Measurements from ENCODE around the gene ACTR5. TPM values are rescaled to one million over a fixed set of nuclear protein-coding genes. Genes with fewer than 3 reads are reported as not detected.

The ACTR5 gene
- polyA plus RNA-seq, 1 of the 3 experiments (the other 2 are of a cell fraction), result 9.7 TPM

DNA sequence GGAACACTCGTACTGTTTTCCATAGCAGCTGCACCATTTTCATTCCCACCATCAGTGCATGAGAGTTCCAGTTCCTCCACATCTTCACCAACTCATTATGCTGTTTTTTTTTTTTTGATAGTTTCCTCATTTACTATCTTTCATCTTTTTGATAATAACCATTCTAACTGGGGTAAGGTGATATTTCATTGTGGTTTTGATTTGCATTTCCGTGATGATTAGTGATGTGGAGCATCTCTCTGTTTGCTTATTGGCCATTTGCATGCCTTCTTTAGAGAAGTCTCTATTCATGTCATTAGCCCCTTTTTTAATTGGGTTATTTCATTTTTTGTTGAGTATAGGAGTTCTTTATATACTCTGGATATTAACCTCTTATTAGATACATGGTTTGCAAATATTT is 25.9 kb downstream of the ACTR5 start:
- H3K27me3 ChIP-seq (ENCODE audit: insufficient read depth), result no peaks in the 10 kb centered on the region
- H4K20me1 ChIP-seq (ENCODE audit: insufficient read depth), result no peaks in the 10 kb centered on the region
- no peak overlapping the region for H3K4me2 ChIP-seq
- H3K36me3 ChIP-seq (replicated peaks in 1 of 2; ENCODE audit: control insufficient read depth in 1 of 2, insufficient read depth in 2 of 2, low read length in 1 of 2), result peaks cover 27 to 45% of the 10 kb centered on the region in 2 experiments
- no peaks in the 10 kb centered on the region for H3K9me3 ChIP-seq
- no peaks in the 10 kb centered on the region for H3K79me2 ChIP-seq (ENCODE audit: insufficient read depth)
- H3K9ac ChIP-seq, result no peak overlapping the region
- no peak overlapping the region for H3K4me3 ChIP-seq (ENCODE audit: low read depth in 2 of 2, low read length in 1 of 2)
- WGBS (ENCODE audit: low lambda C conversion rate), result 86% methylated on average over 2 of the region's 2 CpGs
- ChIA-PET POLR2A (no interaction called here), CTCF (no interaction called here)
- no peak for DNase-seq
- no peaks in the 10 kb centered on the region for H3K9me2 ChIP-seq
- H2AFZ ChIP-seq (ENCODE audit: low read depth), result no peak overlapping the region
- no peaks in the 10 kb centered on the region for H3F3A ChIP-seq (replicated peaks; ENCODE audit: insufficient read depth)
- TF ChIP-seq RFX5 (IDR thresholded peaks at IDR 0.05; ENCODE audit: low read length) (no peak), FOXM1 (IDR thresholded peaks at IDR 0.05; ENCODE audit: low read depth) (no peak), MEF2A (IDR thresholded peaks at IDR 0.05; ENCODE audit: borderline replicate concordance, low read depth) (no peak), NRF1 (IDR thresholded peaks at IDR 0.05; ENCODE audit: low read depth, low read length) (no peak), CHD2 (IDR thresholded peaks at IDR 0.05; ENCODE audit: low read length, partially characterized antibody) (no peak), TEAD4 (IDR thresholded peaks at IDR 0.05; ENCODE audit: borderline replicate concordance, insufficient read depth) (no peak), FOXJ3 (CRISPR knock-in tag; IDR thresholded peaks at IDR 0.05) (no peak), POLR2AphosphoS5 (IDR thresholded peaks at IDR 0.05; ENCODE audit: low read depth, low read length) (no peak), EZH2phosphoT487 (IDR thresholded peaks at IDR 0.05; ENCODE audit: borderline replicate concordance, low read depth) (no peak), YY1 (IDR thresholded peaks at IDR 0.05; ENCODE audit: low read depth) (no peak), GATA2 (CRISPR knock-in tag; IDR thresholded peaks at IDR 0.05) (no peak), RXRA (IDR thresholded peaks at IDR 0.05; ENCODE audit: borderline replicate concordance, low read depth) (no peak), TCF12 (IDR thresholded peaks at IDR 0.05) (no peak)
- TF ChIP-seq, protein P1, sequence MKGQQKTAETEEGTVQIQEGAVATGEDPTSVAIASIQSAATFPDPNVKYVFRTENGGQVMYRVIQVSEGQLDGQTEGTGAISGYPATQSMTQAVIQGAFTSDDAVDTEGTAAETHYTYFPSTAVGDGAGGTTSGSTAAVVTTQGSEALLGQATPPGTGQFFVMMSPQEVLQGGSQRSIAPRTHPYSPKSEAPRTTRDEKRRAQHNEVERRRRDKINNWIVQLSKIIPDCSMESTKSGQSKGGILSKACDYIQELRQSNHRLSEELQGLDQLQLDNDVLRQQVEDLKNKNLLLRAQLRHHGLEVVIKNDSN (IDR thresholded peaks at IDR 0.05; ENCODE audit: borderline replicate concordance, low read depth), result no peak
- TF ChIP-seq, protein P2, sequence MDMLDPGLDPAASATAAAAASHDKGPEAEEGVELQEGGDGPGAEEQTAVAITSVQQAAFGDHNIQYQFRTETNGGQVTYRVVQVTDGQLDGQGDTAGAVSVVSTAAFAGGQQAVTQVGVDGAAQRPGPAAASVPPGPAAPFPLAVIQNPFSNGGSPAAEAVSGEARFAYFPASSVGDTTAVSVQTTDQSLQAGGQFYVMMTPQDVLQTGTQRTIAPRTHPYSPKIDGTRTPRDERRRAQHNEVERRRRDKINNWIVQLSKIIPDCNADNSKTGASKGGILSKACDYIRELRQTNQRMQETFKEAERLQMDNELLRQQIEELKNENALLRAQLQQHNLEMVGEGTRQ (IDR thresholded peaks at IDR 0.05; ENCODE audit: borderline replicate concordance, low read depth, low read length), result no peak
- TF ChIP-seq, protein P3, sequence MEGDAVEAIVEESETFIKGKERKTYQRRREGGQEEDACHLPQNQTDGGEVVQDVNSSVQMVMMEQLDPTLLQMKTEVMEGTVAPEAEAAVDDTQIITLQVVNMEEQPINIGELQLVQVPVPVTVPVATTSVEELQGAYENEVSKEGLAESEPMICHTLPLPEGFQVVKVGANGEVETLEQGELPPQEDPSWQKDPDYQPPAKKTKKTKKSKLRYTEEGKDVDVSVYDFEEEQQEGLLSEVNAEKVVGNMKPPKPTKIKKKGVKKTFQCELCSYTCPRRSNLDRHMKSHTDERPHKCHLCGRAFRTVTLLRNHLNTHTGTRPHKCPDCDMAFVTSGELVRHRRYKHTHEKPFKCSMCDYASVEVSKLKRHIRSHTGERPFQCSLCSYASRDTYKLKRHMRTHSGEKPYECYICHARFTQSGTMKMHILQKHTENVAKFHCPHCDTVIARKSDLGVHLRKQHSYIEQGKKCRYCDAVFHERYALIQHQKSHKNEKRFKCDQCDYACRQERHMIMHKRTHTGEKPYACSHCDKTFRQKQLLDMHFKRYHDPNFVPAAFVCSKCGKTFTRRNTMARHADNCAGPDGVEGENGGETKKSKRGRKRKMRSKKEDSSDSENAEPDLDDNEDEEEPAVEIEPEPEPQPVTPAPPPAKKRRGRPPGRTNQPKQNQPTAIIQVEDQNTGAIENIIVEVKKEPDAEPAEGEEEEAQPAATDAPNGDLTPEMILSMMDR (IDR thresholded peaks at IDR 0.05), result no peak
- TF ChIP-seq, protein P4, sequence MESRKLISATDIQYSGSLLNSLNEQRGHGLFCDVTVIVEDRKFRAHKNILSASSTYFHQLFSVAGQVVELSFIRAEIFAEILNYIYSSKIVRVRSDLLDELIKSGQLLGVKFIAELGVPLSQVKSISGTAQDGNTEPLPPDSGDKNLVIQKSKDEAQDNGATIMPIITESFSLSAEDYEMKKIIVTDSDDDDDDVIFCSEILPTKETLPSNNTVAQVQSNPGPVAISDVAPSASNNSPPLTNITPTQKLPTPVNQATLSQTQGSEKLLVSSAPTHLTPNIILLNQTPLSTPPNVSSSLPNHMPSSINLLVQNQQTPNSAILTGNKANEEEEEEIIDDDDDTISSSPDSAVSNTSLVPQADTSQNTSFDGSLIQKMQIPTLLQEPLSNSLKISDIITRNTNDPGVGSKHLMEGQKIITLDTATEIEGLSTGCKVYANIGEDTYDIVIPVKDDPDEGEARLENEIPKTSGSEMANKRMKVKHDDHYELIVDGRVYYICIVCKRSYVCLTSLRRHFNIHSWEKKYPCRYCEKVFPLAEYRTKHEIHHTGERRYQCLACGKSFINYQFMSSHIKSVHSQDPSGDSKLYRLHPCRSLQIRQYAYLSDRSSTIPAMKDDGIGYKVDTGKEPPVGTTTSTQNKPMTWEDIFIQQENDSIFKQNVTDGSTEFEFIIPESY (IDR thresholded peaks at IDR 0.05; ENCODE audit: borderline replicate concordance, low read depth), result no peak
- no peaks in the 10 kb centered on the region for H3K4me1 ChIP-seq (ENCODE audit: control insufficient read depth in 1 of 2, insufficient read depth in 2 of 2, low read depth in 1 of 2, low read length in 1 of 2)
- H3K27ac ChIP-seq (ENCODE audit: low read depth in 2 of 2, low read length in 1 of 2), result no peak overlapping the region

Measured in SK-N-SH (cell line).